HG03159 (cell line): ENCODE data around the gene GCG.

Experiments used
- ATAC-seq: cut with Tn5 transposase; IDR thresholded peaks from one replicate; pipeline ENCODE4 v1.9.1; 2021; ENCODE audit warnings: mild to moderate bottlenecking, moderate library complexity; ENCODE audit not compliant: unreplicated experiment

The GCG gene

DNA sequence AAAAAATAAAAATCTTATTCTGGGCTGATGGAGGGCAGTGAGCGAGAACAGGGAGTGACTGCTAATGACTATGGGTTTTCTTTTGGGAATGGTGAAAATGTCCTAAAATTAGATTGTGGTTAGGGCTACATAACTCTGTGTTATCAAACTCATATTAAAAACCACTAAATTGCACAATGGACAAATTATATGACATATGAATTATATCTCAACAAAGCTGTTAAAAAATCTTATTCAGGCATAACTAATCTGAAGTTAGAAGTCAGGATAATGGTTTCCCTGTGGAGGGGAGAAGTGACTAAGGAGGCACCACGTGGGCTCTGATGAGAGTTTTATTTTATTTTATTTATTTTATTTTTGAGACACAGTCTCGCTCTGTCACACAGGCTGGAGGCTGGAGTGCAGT is 45.9 kb downstream of the GCG start:
- no peak for ATAC-seq

DNA sequence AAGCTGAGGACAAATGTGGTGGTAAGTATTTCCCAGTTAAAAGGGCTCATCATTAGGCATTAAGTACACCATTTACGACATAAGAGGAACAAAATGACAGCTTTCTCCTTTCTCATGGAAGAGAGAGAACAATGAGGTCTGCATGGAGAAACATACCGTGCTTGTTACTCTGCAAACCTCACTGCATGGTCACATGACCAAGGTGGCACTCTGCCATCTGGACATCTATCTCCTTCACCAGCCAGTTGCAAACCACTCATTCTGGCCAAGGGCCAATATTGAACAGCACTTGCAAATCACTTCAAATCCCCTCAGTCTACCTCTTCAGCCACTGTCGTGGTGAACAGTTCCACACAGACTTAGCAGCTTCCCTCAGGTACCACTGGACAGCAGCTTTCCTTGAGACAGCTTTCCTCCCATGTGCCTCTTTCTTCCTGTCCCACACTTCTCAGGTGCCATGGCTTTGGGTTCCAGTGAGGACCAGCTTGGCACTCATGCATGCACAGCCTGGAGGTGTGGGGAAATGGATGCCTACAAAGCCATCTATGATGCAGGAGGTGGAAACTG is 48.5 kb downstream of the GCG start:
- ATAC-seq, result no peak

DNA sequence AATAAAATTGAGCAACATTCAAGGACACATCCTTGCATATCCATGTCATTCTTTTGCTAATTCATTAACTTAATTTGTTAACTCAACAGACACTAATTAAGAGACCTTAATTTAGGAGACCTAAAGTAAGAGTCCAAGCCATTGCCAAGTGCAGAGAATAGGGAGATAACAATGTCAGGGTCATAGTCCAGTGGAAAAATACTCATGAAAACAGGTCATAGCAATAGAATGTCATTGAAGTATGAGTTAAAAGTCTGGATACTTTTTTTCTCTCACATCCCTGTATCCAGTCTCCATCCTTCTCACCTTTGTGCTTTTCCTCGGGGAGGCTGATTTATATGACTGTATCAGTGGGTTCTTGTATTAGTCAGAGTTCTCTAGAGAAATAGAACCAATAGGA is 51.5 kb downstream of the GCG start:
- no peak for ATAC-seq

DNA sequence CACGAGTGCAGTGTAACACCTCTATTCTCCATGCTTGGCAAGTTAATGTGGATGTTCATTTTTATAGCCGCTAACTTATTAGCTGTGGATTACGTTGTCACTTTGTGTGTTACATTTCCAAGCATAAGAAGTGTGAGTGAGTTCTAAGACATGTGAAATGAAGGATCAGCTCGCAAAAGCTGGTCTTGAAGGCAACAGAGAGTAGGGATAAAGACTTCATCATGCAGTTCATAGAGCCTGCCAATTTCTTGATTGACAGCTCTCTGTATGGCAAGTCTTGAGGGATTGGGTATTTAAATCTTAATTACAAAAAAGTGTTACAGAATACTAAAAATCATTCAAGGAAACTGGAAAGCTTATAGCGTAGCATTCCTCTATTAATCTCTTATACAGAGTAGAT is 52.2 kb downstream of the GCG start:
- no peak for ATAC-seq
